ENCODE measurements around the gene PTPN4.

The PTPN4 gene, protein sequence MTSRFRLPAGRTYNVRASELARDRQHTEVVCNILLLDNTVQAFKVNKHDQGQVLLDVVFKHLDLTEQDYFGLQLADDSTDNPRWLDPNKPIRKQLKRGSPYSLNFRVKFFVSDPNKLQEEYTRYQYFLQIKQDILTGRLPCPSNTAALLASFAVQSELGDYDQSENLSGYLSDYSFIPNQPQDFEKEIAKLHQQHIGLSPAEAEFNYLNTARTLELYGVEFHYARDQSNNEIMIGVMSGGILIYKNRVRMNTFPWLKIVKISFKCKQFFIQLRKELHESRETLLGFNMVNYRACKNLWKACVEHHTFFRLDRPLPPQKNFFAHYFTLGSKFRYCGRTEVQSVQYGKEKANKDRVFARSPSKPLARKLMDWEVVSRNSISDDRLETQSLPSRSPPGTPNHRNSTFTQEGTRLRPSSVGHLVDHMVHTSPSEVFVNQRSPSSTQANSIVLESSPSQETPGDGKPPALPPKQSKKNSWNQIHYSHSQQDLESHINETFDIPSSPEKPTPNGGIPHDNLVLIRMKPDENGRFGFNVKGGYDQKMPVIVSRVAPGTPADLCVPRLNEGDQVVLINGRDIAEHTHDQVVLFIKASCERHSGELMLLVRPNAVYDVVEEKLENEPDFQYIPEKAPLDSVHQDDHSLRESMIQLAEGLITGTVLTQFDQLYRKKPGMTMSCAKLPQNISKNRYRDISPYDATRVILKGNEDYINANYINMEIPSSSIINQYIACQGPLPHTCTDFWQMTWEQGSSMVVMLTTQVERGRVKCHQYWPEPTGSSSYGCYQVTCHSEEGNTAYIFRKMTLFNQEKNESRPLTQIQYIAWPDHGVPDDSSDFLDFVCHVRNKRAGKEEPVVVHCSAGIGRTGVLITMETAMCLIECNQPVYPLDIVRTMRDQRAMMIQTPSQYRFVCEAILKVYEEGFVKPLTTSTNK

DNA sequence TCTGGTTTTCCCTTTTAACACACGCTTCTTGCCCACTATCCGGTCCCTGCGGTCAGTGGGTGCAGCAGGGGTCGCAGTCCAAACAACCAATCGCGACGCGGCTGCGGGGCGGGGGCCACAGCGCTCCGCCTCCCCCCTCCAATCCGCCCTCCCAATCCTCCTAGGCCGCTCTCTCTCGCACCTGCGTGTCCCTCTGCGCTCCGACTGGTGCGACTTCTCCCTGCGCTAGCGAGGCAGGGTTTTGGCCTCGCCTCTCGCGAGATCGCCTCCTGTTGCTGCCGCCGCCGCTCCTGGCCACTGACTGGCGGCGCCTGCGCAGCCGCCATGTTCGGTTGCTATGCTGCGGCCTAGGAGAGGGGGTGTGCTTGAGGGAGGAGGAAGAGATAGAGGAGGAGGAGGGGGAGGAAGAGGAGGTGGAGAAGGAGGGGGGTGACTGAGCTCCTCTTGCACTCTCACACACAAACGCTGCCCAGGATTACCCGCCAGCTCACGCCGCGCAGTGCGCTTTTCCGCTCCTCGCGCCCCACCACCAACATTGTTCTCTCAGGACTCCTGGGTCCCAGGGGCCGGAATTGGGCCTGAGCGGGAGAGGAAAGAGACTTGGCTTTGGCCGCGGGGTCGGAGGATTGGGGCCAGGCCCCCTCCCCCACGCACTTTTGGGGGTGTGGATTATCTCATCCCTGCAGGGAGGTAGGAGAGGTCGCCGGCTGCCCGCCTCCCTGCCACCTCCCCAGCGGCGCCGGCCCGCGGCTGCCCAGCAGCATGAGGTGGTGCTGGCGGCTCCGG lies at the start of gene PTPN4:
PTPN4 (plus strand) TSS at position 472 of the 786 bp plus-strand sequence. CDS start 49,932 bp downstream, outside the sequence.
- H3K4me3 ChIP-seq (ENCODE audit: low read length) = peak within 1 kb of the TSS; percentile 82
- peak; percentile 99 for DNase-seq (ENCODE audit: low read depth)
- TF ChIP-seq, protein P1, sequence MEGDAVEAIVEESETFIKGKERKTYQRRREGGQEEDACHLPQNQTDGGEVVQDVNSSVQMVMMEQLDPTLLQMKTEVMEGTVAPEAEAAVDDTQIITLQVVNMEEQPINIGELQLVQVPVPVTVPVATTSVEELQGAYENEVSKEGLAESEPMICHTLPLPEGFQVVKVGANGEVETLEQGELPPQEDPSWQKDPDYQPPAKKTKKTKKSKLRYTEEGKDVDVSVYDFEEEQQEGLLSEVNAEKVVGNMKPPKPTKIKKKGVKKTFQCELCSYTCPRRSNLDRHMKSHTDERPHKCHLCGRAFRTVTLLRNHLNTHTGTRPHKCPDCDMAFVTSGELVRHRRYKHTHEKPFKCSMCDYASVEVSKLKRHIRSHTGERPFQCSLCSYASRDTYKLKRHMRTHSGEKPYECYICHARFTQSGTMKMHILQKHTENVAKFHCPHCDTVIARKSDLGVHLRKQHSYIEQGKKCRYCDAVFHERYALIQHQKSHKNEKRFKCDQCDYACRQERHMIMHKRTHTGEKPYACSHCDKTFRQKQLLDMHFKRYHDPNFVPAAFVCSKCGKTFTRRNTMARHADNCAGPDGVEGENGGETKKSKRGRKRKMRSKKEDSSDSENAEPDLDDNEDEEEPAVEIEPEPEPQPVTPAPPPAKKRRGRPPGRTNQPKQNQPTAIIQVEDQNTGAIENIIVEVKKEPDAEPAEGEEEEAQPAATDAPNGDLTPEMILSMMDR (IDR thresholded peaks at IDR 0.05; ENCODE audit: insufficient read depth, low read depth, low read length, missing control alignments) = no peak

DNA sequence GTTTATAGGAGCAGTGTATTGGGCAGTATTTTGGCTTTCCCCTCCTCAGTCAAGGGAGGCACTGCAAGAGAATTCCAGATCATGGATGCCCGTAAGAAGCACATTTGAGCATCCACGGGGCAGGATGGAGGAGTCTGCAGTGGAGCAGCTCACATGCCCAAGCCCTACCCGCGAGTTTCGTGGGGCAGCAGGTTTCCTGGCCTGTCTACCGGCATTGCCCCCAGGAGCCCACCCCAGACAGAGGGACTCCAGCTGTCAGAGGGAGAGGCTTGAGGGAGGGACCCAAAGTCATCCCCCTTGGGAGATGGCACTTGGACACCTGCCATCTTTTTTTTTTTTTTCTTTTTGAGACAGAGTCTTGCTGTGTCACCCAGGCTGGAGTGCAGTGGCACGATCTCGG lies 49.4 kb upstream of the PTPN4 start:
- H3K4me3 ChIP-seq (ENCODE audit: low read length) = no peak overlapping the region
- TF ChIP-seq, protein P1 (IDR thresholded peaks at IDR 0.05; ENCODE audit: insufficient read depth, low read depth, low read length, missing control alignments) = no peak
- DNase-seq (ENCODE audit: low read depth) = no peak

DNA sequence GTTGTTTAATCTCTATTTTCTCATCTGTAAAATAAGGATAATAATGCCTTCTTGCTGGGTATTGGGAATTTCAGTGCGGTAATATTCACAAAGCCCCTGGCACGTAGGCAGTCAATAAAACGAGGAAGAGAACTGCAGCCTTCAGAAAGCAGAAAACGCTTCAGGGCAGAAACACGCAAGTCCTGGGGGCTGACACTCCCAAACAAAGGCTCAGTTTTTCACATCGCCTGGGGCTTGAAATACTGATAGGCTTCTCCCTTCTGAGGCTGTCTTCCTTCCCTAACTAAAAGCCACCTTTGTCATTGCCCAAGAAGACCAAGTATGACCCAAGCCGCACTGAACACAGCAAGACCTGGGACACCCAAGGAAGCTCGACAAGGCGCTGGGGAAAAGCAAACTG lies 48.4 kb upstream of the PTPN4 start:
- TF ChIP-seq, protein P1 (IDR thresholded peaks at IDR 0.05; ENCODE audit: insufficient read depth, low read depth, low read length, missing control alignments) = no peak

DNA sequence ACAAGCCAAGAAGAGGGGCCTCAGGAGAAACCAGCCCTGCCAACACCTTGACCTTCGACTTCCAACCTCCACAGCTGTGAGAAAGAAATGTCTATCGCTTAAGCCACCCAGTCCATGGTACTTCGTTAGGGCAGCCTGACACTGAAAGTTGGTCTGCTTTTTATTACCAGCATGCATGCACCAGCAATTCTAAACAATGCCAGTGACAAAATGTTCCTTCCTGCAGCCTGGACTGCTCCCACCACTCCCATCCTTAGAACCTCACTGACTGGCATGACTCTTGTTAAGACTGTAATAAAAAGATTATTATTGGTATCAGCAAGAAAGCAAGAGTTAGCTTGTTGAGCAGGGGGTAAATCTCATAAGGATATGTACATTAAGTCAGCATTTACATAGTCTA lies 47.2 kb upstream of the PTPN4 start:
- H3K4me3 ChIP-seq (ENCODE audit: low read length) = no peak overlapping the region
- TF ChIP-seq, protein P1 (IDR thresholded peaks at IDR 0.05; ENCODE audit: insufficient read depth, low read depth, low read length, missing control alignments) = no peak
- DNase-seq (ENCODE audit: low read depth) = no peak

More for the DNA sequence above, 48.4 kb upstream of the PTPN4 start:
- no peak for DNase-seq (ENCODE audit: low read depth)
- no peak overlapping the region for H3K4me3 ChIP-seq (ENCODE audit: low read length)

DNA sequence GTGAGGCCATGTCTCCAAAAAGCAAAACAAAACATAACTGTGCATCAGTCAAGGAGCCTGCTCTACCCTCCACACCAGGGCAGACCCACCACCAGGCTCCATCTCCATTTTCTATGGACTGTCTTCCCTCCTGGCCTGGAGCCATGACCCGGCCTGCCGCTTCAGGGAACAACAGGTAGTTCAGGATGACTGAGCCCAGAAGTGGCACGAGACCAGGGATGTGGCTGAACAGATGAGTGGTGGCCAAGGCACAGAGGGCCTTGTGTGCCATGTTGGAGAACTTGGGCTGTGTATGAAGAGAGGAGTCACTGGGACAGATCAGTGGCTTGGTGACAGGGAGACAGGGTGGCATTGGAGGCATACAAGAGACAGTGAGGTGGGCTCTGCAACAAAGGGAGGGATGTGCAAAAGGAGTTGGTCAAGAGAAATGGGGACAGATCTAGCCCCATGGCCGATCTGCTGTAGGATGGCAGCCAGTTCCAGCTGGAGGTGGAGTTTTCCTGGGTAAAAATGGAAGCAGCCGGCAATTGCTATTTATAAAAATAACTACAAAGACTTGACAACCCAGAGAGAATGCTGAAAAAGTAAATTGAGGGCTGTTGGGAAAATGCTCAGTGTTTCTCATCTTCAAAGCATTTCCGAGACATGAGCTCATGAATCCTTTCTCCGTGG lies 45.8 kb upstream of the PTPN4 start:
- no peak for DNase-seq (ENCODE audit: low read depth)
- no peak overlapping the region for H3K4me3 ChIP-seq (ENCODE audit: low read length)
- TF ChIP-seq, protein P1 (IDR thresholded peaks at IDR 0.05; ENCODE audit: insufficient read depth, low read depth, low read length, missing control alignments) = no peak

Data from epithelial cell of esophagus (primary cell).